HepG2 (cell line): ENCODE data around the gene TOP1.

Experiments
- CC2D1A ChIP-seq: sonication (generic); formaldehyde crosslinking; IDR thresholded peaks from 2 replicates; pipeline ENCODE4 v1.8.1; 2023; ENCODE audit warnings: mild to moderate bottlenecking, missing genetic modification reagents
- CTCF ChIP-seq: sonication (generic); formaldehyde crosslinking; IDR thresholded peaks from 2 replicates; pipeline ENCODE4 v1.5.0; 2020; ENCODE audit warnings: mild to moderate bottlenecking, missing genetic modification reagents, moderate library complexity
- ESRRA ChIP-seq: sonication (generic); formaldehyde crosslinking; IDR thresholded peaks from 2 replicates; pipeline ENCODE4 v1.5.1; 2020; ENCODE audit warnings: mild to moderate bottlenecking, low read depth, missing genetic modification reagents
- FOXA1 ChIP-seq, 2 experiments: fragments of 450-650 bp in 1 of 2; sonication (generic) in 1 of 2; formaldehyde crosslinking in 1 of 2; IDR thresholded peaks; 2 replicates each; pipeline versions ENCODE4 v1.4.0 to v1.6.1; 2016 to 2020; ENCODE audit warnings: missing genetic modification reagents in 1 of 2
- GABPA ChIP-seq, 2 experiments: IDR thresholded peaks; 2 replicates each; pipeline ENCODE4 v1.6.1; 2011 to 2016; ENCODE audit warnings: low read depth in 2 of 2, low read length in 1 of 2, missing biosample characterization in 1 of 2, missing genetic modification characterization in 1 of 2
- HOXA9 ChIP-seq: sonication (generic); formaldehyde crosslinking; IDR thresholded peaks from 2 replicates; pipeline ENCODE4 v1.8.1; 2022; ENCODE audit warnings: missing genetic modification reagents, mild to moderate bottlenecking, moderate library complexity, borderline replicate concordance
- LRRFIP1 ChIP-seq: sonication (generic); formaldehyde crosslinking; conservative IDR thresholded peaks from 2 replicates; pipeline ENCODE4 v1.4.0; 2020; ENCODE audit warnings: missing genetic modification reagents
- NR3C1 ChIP-seq: sonication (generic); formaldehyde crosslinking; IDR thresholded peaks from 2 replicates; pipeline ENCODE4 v1.4.0; 2020; ENCODE audit warnings: missing genetic modification reagents
- RFX5 ChIP-seq: IDR thresholded peaks from 2 replicates; pipeline ENCODE4 v1.6.1; 2011; ENCODE audit warnings: low read depth, low read length, improper control_type of control experiment
- RXRA ChIP-seq: sonication (generic); formaldehyde crosslinking; IDR thresholded peaks from 2 replicates; pipeline ENCODE4 v1.5.1; 2020; ENCODE audit warnings: missing genetic modification reagents
- SETDB1 ChIP-seq: sonication (generic); formaldehyde crosslinking; IDR thresholded peaks from 2 replicates; pipeline ENCODE4 v1.5.1; 2020; ENCODE audit warnings: missing genetic modification reagents, mild to moderate bottlenecking, borderline replicate concordance
- ZHX1 ChIP-seq: sonication (generic); formaldehyde crosslinking; IDR thresholded peaks from 2 replicates; pipeline ENCODE4 v1.8.1; 2022; ENCODE audit warnings: low read depth, mild to moderate bottlenecking, missing genetic modification reagents
- ZNF274 ChIP-seq: sonication (generic); formaldehyde crosslinking; IDR thresholded peaks from 2 replicates; pipeline ENCODE4 v1.5.1; 2020; ENCODE audit warnings: mild to moderate bottlenecking, missing genetic modification reagents
- ZNF639 ChIP-seq: conservative IDR thresholded peaks from 2 replicates; pipeline ENCODE4 v1.6.1; 2018; ENCODE audit warnings: missing genetic modification reagents

GRCh38 chr20:41148942-41149341 lies 120.3 kb downstream of the TOP1 start:
- TF ChIP-seq NR3C1 (no peak), ZNF274 (CRISPR knock-in tag) (no peak), HOXA9 (CRISPR knock-in tag) (no peak), ESRRA (no peak), ZHX1 (CRISPR knock-in tag) (no peak), RXRA (no peak), LRRFIP1 (CRISPR knock-in tag) (no peak), CTCF (CRISPR knock-in tag) (no peak), GABPA (IDR thresholded peaks at IDR 0.05; ENCODE audit: low read depth, low read length) (no peak), GABPA (CRISPR knock-in tag; IDR thresholded peaks at IDR 0.05; ENCODE audit: low read depth) (no peak), SETDB1 (no peak), FOXA1 (IDR thresholded peaks at IDR 0.05) (no peak), FOXA1 (CRISPR knock-in tag; IDR thresholded peaks at IDR 0.05) (no peak), RFX5 (no peak), CC2D1A (CRISPR knock-in tag) (no peak), ZNF639 (CRISPR knock-in tag) (no peak)
